GM12891 (cell line): ENCODE measurements around the gene HSP90B1.

ENCODE experiments used
- DNase-seq: peaks from one replicate; pipeline ENCODE4 v3.0.0; 2011; ENCODE audit warnings: low spot score; ENCODE audit not compliant: insufficient read length
- FAIRE-seq: peaks from 2 replicates; lab custom pipeline; 2011; peaks lifted over from hg19 to GRCh38; lab: Jason Lieb, UNC
- PAX5 ChIP-seq: IDR thresholded peaks from 2 replicates; pipeline ENCODE4 v1.6.1; 2011; ENCODE audit warnings: low read length, moderate library complexity, mild to moderate bottlenecking; ENCODE audit not compliant: insufficient read depth, severe bottlenecking
- POLR2A ChIP-seq: IDR thresholded peaks from 2 replicates; pipeline ENCODE4 v1.6.1; 2011; ENCODE audit warnings: low read depth, low read length, control low read depth
- POLR2AphosphoS5 ChIP-seq: IDR thresholded peaks from 2 replicates; pipeline ENCODE4 v1.6.1; 2011; ENCODE audit warnings: low read depth, low read length, control low read depth
- POU2F2 ChIP-seq: IDR thresholded peaks from 2 replicates; pipeline ENCODE4 v1.6.1; 2011; ENCODE audit warnings: low read depth, mild to moderate bottlenecking, control low read depth, low read length, moderate library complexity
- SPI1 ChIP-seq: IDR thresholded peaks from 2 replicates; pipeline ENCODE4 v1.6.1; 2011; ENCODE audit warnings: low read depth, low read length, control low read depth
- TAF1 ChIP-seq: IDR thresholded peaks from 2 replicates; pipeline ENCODE4 v1.6.1; 2011; ENCODE audit warnings: low read depth, low read length, control low read depth

Gene HSP90B1

DNA sequence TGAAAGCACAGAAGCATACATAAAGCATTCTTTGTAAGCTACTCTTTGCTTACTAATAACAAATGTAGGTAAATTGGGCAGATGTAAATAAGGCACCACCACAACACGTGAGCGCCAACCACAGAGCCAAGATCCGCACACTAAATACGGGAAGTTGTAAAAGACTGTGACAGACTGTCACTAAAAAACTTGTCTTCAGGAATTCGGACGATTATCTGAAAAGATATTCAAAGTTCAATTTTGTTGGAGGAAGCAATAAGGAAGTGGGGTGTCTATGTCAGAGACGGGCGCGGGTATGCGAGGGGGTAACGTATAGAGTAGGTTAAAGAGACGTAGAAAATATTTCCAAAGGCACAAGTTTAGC lies 1.5 kb upstream of the HSP90B1 start:
- peak; percentile 77 for FAIRE-seq
- DNase-seq = no peak

GRCh38 chr12:103929046-103929783 lies 995 bp upstream of the HSP90B1 start:
- peak; percentile 43 for DNase-seq
- peak; percentile 80 for FAIRE-seq
- peak; percentile 72 for TF ChIP-seq TAF1
- TF ChIP-seq PAX5 = no peak
- TF ChIP-seq POLR2AphosphoS5 = peak; percentile 77; the same call in 1 of the 2 replicates

More for the DNA sequence above, 1.5 kb upstream of the HSP90B1 start:
- TF ChIP-seq POLR2AphosphoS5 (0 out of 2 replicates have a peak, but pooled peaks have one; percentile 10), POLR2A (no peak), POU2F2 (peak; percentile 95), SPI1 (peak; percentile 55), TAF1 (0 out of 2 replicates have a peak, but pooled peaks have one; percentile 55), PAX5 (no peak)

DNA sequence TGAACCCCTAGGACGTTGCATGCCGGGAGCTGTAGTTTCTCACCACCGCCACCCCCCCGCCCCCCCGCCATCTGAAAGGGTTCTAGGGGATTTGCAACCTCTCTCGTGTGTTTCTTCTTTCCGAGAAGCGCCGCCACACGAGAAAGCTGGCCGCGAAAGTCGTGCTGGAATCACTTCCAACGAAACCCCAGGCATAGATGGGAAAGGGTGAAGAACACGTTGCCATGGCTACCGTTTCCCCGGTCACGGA lies 501 bp upstream of the HSP90B1 start:
- TF ChIP-seq TAF1 (no peak), POU2F2 (0 out of 2 replicates have a peak, but pooled peaks have one; percentile 12)
- FAIRE-seq = no peak
- DNase-seq = no peak

GRCh38 chr12:103930787-103931735 lies 851 bp downstream of the HSP90B1 start:
- 0 out of 2 replicates have a peak, but pooled peaks have one; percentile 22 for TF ChIP-seq POU2F2
- peak; percentile 74 for TF ChIP-seq SPI1
- TF ChIP-seq PAX5 = no peak
- TF ChIP-seq POLR2AphosphoS5 = peak; percentile 34; the same call in 1 of the 2 replicates
- DNase-seq (no peak), FAIRE-seq (peak; percentile 66)

GRCh38 chr12:103933237-103933636 lies 3.0 kb downstream of the HSP90B1 start:
- TF ChIP-seq SPI1 (no peak), POU2F2 (no peak), POLR2AphosphoS5 (no peak), TAF1 (no peak)
- no peak for DNase-seq
- no peak for FAIRE-seq

GRCh38 chr12:103936679-103937078 lies 6.5 kb downstream of the HSP90B1 start:
- FAIRE-seq (no peak), DNase-seq (no peak)
- no peak for TF ChIP-seq TAF1
- TF ChIP-seq PAX5 = no peak

DNA sequence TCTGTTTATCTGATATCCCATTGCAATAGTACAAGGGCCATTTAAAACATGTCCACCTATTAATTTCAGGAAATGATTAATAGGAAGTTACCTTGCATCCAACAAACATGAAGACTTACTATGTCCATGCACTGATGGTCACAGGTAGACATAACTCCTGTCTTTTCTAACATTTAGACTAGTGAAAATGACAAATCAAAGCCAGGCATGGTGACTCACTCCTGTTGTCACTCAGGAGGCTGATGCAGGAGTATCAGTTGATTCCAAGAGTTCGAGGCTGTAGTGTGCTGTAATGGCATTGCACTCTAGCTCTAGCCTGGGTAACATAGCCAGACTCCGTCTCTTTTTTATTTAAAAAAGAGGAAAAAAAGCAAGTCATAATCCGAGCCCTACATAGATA lies 14.8 kb downstream of the HSP90B1 start:
- FAIRE-seq (no peak), DNase-seq (no peak)
- TF ChIP-seq TAF1 (no peak), SPI1 (no peak), POLR2AphosphoS5 (0 out of 2 replicates have a peak, but pooled peaks have one; percentile 17)

- TF ChIP-seq POU2F2 = no peak
- no peak for TF ChIP-seq POLR2AphosphoS5
- TF ChIP-seq PAX5 = no peak
- TF ChIP-seq POLR2A = no peak
- FAIRE-seq = no peak
- no peak for DNase-seq
These were observed 17.8 kb downstream of the HSP90B1 start for GRCh38 chr12:103947871-103948555.

DNA sequence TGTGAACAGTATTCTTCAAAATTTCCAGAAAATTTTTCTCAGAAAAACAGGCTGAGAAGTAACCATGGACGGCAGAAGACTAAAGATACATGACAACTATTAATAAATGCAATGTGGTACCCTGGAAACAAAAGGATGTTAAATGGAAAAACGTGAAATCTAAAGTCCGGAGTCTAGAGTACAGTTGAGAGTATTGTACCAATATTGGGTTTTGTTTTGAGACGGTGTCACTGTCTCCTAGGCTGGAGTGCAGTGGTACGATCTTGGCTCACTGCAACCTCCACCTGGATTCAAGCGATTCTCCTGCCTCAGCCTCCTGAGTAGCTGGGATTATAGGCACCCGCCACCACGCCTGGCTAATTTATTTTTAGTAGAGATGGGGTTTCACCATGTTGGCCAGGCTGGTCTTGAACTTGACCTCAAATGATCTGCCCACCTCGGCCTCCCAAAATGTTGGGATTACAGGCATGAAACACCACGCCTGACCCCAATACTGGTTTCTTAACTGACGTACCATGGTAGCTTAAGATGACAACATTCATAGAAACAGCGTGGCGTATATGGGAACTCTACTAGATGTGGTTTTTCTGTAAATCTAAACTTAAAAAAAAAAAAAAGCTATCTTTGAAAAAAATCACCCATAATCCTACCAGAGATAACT lies 18.7 kb downstream of the HSP90B1 start:
- no peak for FAIRE-seq
- TF ChIP-seq POLR2A (peak; percentile 75), SPI1 (no peak), POU2F2 (0 out of 2 replicates have a peak, but pooled peaks have one; percentile 45), POLR2AphosphoS5 (peak; percentile 82), PAX5 (no peak)

More for the DNA sequence above, 18.7 kb downstream of the HSP90B1 start:
- no peak for DNase-seq
